ENCODE data around the gene SLN. TPM values are rescaled to one million over a fixed set of nuclear protein-coding genes. Genes with fewer than 3 reads are reported as not detected.

SLN gene
- total RNA-seq, 3 donors from 2014 or later, result 0.58 TPM; not detected in 2

DNA sequence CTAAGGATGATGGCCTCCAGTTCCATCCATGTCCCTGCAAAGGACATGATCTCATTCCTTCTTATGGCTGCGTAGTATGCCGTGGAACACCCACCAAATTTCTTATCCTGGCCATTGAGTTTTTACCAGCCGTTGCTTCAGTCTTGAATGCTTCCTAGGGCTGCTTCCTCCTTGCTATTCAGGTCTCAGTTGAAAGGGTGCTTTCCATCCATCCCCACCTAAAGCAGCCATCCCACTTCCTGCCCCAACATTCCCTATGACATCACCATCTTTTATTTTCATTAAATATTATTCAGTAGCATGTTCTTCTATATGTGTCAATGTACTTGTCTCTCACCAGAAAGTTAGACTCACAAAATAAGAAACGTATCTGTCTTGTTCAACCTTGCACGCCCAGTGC is 40.7 kb upstream of the SLN start:
- ATAC-seq, result no peak
- TF ChIP-seq, protein P1, sequence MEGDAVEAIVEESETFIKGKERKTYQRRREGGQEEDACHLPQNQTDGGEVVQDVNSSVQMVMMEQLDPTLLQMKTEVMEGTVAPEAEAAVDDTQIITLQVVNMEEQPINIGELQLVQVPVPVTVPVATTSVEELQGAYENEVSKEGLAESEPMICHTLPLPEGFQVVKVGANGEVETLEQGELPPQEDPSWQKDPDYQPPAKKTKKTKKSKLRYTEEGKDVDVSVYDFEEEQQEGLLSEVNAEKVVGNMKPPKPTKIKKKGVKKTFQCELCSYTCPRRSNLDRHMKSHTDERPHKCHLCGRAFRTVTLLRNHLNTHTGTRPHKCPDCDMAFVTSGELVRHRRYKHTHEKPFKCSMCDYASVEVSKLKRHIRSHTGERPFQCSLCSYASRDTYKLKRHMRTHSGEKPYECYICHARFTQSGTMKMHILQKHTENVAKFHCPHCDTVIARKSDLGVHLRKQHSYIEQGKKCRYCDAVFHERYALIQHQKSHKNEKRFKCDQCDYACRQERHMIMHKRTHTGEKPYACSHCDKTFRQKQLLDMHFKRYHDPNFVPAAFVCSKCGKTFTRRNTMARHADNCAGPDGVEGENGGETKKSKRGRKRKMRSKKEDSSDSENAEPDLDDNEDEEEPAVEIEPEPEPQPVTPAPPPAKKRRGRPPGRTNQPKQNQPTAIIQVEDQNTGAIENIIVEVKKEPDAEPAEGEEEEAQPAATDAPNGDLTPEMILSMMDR (IDR thresholded peaks at IDR 0.05), result no peak
- H3K9me3 ChIP-seq, result no peaks in the 10 kb centered on the region
- H3K36me3 ChIP-seq (ENCODE audit: low read depth), result no peaks in the 10 kb centered on the region
- H3K4me1 ChIP-seq (ENCODE audit: low read depth), result no peaks in the 10 kb centered on the region
- no peak overlapping the region for H3K4me3 ChIP-seq
- no peak for DNase-seq
- intact Hi-C loops (cut with DNase I, micrococcal nuclease), result no loop called here

GRCh38 chr11:107751082-107751481 is 39.2 kb upstream of the SLN start:
- TF ChIP-seq, protein P1 (IDR thresholded peaks at IDR 0.05), result no peak
- no peak overlapping the region for H3K4me3 ChIP-seq
- H3K36me3 ChIP-seq (ENCODE audit: low read depth), result no peaks in the 10 kb centered on the region
- H3K4me1 ChIP-seq (ENCODE audit: low read depth), result no peaks in the 10 kb centered on the region
- intact Hi-C loops (cut with DNase I, micrococcal nuclease), result no loop called here
- no peaks in the 10 kb centered on the region for H3K9me3 ChIP-seq
- DNase-seq, result no peak
- no peak for ATAC-seq

- no peaks in the 10 kb centered on the region for H3K4me1 ChIP-seq (ENCODE audit: low read depth)
- TF ChIP-seq, protein P1 (IDR thresholded peaks at IDR 0.05), result no peak
- intact Hi-C loops (cut with DNase I, micrococcal nuclease), result no loop called here
Measured at GRCh38 chr11:107750313-107750712, 38.5 kb upstream of the SLN start.

DNA sequence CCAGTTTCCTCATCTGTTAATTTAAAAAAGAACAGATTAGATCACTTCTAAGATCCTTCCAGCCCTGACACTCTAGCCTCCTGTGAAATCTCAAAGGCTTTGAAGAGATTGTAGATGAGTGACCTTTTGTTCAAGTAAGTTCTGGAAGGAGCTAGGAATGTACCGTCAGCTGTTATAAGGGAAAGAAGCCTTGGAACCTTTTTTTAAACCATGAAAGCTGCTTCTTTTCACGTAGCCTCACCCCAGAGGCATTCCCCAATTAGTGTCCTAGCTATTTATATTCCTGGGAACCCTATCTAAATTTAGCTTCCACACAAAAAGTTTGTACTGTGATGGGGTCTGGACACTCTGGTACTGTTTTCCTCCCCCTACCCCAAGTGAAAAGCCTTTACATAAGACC is 35.8 kb upstream of the SLN start:
- intact Hi-C loops (cut with DNase I, micrococcal nuclease), result no loop called here
- H3K4me1 ChIP-seq (ENCODE audit: low read depth), result no peaks in the 10 kb centered on the region
- H3K4me3 ChIP-seq, result no peak overlapping the region
- no peaks in the 10 kb centered on the region for H3K9me3 ChIP-seq
- DNase-seq, result no peak
- H3K36me3 ChIP-seq (ENCODE audit: low read depth), result no peaks in the 10 kb centered on the region
- TF ChIP-seq, protein P1 (IDR thresholded peaks at IDR 0.05), result no peak
- no peak for ATAC-seq

More at GRCh38 chr11:107750313-107750712, 38.5 kb upstream of the SLN start:
- Histone ChIP-seq H3K36me3 (ENCODE audit: low read depth) (no peaks in the 10 kb centered on the region), H3K4me3 (no peak overlapping the region), H3K9me3 (no peaks in the 10 kb centered on the region)
- no peak for ATAC-seq
- DNase-seq, result no peak

- no peak for ATAC-seq
- intact Hi-C loops (cut with DNase I, micrococcal nuclease), result no loop called here
- no peaks in the 10 kb centered on the region for H3K36me3 ChIP-seq (ENCODE audit: low read depth)
- H3K9me3 ChIP-seq, result no peaks in the 10 kb centered on the region
- DNase-seq, result no peak
- TF ChIP-seq, protein P1 (IDR thresholded peaks at IDR 0.05), result no peak
- no peaks in the 10 kb centered on the region for H3K4me1 ChIP-seq (ENCODE audit: low read depth)
- H3K4me3 ChIP-seq, result no peak overlapping the region
Measured at GRCh38 chr11:107744736-107745135, 32.9 kb upstream of the SLN start.

- no peaks in the 10 kb centered on the region for H3K9me3 ChIP-seq
- TF ChIP-seq, protein P1 (IDR thresholded peaks at IDR 0.05), result no peak
- H3K36me3 ChIP-seq (ENCODE audit: low read depth), result no peaks in the 10 kb centered on the region
- no peaks in the 10 kb centered on the region for H3K4me1 ChIP-seq (ENCODE audit: low read depth)
- no peak overlapping the region for H3K4me3 ChIP-seq
- intact Hi-C loops (cut with DNase I, micrococcal nuclease), result no loop called here
- no peak for DNase-seq
- ATAC-seq, result no peak
Measured at GRCh38 chr11:107743191-107743590, 31.3 kb upstream of the SLN start.
